Putamen (tissue), 1 donor: ENCODE data around the gene STIM1.
"Not testable (repeated sequence)": the region's sequence is repeated elsewhere in the genome, so short reads cannot be mapped to it uniquely, and the experiment has no call there.

Experiments used
- DNase-seq: peaks from one replicate; pipeline ENCODE4 v3.0.0-alpha.2; 2016; ENCODE audit warnings: low spot score

The STIM1 gene

DNA sequence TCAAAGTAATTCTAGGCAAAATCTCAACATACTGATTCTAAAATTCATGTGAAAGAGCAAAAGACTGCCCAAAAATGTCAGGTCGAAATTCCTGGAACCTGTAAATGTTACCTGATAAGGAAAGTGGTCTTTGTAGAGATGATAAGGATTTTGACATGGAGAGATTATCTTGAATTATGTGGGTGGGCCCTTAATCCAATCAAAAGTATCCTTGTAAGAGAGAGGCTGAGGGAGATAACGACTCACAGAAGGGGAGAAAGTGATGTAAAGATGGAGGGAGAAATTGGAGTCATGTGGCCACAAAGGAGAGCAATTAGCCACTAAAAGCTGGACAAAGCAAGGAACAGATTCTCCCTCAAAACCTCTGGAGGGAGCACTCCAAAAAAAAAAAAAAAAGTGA lies 259.7 kb downstream of the STIM1 start:
- DNase-seq, result no peak

DNA sequence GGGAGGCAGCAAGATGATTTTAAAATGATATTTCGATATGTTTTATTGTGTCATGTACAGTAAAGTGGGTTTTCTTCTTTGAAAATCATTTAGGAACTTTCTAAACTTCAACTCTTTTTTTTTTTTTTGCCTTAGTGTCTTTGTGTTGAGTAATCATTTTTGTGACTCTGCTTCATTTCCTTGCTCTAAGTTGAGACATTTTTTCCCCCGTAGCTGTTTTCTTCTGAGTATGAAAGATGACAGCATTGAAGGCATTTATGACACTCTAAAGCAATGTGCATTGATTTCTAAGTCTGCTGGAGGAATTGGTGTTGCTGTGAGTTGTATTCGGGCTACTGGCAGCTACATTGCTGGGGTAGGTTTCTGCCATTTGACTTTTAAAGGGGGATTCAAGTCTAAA lies 262.6 kb downstream of the STIM1 start:
- no peak for DNase-seq

DNA sequence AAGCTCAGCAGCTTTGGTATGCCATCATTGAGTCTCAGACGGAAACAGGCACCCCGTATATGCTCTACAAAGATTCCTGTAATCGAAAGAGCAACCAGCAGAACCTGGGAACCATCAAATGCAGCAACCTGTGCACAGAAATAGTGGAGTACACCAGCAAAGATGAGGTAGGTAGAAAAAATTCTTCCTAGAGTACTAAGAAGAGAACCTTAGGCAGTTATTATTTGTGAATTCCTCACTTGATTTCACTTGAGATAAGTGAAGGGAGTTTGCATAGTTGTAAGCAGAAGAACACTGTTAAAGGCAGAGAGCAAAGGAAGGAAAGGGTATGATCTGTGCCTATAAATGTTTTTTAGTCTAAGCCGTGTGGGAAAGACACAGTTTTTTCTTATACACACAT lies 267.8 kb downstream of the STIM1 start:
- no peak for DNase-seq

DNA sequence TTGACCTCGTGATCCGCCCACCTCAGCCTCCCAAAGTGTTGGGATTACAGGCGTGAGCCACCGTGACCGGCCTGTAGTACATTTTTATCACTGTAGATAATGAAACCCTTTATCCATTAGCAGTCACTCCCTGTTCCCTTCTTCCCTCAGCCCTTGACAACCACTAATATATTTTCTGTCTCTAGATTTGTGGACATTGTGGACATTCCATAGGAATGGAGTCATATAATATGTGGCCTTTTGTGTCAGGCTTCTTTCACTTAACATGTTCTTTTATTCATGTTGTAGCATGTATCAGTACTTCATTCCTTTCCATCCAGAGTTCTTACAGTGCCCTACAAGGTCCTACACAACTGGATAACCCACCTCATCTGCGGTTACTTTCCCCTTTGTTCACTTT lies 269.7 kb downstream of the STIM1 start:
- no peak for DNase-seq

DNA sequence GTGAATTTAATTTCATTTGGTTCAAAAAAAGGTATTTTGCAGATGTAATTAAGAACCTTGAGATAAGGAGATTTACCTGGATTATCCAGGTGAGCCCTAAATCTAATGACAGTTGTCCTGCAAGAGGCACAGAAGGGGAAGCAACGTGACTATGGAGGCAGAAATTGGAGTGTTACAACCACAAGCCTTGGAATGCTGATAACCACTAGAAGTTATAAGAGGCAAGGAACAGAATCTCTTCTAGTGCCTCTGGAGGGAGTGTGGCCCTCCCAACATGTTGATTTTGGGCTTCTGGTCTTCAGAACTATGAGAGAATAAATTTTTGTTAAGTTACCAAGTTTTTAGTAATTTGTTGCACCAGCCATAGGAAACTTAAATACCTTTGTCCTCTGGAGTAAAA lies 271.9 kb downstream of the STIM1 start:
- DNase-seq, result no peak

DNA sequence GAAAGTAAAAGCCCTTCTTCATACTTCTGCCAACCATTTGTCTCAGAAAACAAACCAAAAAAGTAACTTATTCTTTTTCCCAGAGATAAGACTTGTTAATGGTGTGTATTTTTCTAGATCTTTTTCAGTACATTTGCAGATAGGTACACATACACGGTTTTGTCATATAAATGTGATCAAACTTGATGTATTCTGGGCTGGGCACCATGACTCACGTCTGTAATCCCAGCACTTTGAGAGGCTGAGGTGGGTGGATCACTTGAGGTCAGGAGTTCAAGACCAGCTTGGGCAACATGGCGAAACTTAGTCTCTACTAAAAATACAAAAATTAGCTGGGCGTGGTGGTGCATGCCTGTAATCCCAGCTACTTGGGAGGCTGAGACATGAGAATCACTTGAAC lies 274.8 kb downstream of the STIM1 start:
- DNase-seq, result not testable (repeated sequence)

DNA sequence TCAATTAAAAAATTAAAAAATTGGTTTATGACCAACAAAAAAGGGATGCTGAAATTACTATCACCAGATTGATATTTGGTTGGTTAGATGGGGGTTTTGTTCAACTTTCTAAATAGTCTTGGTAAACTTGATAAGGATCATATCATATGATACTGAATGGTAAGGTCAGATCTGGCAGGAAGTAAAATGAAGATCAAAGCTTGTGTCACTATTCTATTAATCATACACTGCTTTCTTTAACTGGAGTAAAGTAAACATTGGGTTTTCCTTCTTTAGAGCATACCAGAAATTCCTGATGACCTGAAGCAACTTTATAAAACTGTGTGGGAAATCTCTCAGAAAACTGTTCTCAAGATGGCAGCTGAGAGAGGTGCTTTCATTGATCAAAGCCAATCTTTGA lies 279.3 kb downstream of the STIM1 start:
- DNase-seq, result no peak

DNA sequence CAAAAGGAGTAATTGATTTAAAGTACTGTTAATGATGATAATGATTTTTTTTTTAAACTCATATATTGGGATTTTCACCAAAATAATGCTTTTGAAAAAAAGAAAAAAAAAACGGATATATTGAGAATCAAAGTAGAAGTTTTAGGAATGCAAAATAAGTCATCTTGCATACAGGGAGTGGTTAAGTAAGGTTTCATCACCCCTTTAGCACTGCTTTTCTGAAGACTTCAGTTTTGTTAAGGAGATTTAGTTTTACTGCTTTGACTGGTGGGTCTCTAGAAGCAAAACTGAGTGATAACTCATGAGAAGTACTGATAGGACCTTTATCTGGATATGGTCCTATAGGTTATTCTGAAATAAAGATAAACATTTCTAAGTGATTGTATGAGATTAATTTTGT lies 283.0 kb downstream of the STIM1 start:
- no peak for DNase-seq

DNA sequence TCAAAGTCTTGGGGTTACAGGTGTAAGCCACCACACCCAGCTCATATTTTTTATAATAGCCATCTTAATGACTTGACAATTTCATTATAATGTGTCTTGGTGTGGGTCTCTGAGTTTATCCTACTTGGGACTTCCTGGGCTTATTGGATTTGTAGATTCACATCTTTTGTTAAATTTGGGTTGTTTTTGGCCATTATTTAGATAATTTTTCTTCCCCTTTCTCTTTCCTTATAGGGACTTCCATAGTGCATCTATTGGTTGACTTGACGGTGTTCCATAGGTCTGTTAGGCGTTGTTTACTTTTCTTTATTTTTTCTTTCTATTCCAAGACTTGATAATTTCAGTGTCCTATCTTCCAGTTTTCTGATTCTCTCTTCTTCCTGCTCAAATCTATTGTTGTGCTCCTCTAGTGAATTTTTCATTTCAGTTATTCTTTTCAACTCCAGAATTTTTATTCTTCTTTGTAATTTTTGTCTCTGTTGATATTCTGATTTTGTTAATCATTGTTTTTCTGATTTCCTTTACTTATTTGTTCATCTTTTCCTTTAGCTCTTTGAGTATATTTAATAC lies 284.7 kb downstream of the STIM1 start:
- no peak for DNase-seq
